ENCODE measurements around the gene FBXO4.
"Not testable (repeated sequence)": the region's sequence is repeated elsewhere in the genome, so short reads cannot be mapped to it uniquely, and the experiment has no call there.

FBXO4 gene

GRCh38 chr5:41924526-41924871, 582 bp upstream of the FBXO4 start:
- peak overlapping the region; percentile 98 for H2AFZ ChIP-seq (ENCODE audit: low read length, unreplicated experiment)
- peaks cover 15% of the 10 kb centered on the region for H3K4me1 ChIP-seq (ENCODE audit: control insufficient read depth, insufficient read depth, low read length, unreplicated experiment)
- H3K27ac ChIP-seq (ENCODE audit: low read depth, low read length), result peak overlapping the region; percentile 78

GRCh38 chr5:41925555-41925951, 472 bp downstream of the FBXO4 start:
- Histone ChIP-seq H2AFZ (ENCODE audit: low read length, unreplicated experiment) (peak overlapping the region; percentile 95), H3K4me1 (ENCODE audit: control insufficient read depth, insufficient read depth, low read length, unreplicated experiment) (peaks cover 15% of the 10 kb centered on the region), H3K36me3 (ENCODE audit: insufficient read depth, low read length) (peaks cover 6% of the 10 kb centered on the region; the same call in 1 of the 2 replicates), H3K79me2 (ENCODE audit: control insufficient read depth, insufficient read depth, low read length, unreplicated experiment) (peaks cover 2% of the 10 kb centered on the region), H3K27me3 (ENCODE audit: insufficient read depth, low read length) (no peaks in the 10 kb centered on the region), H3K27ac (ENCODE audit: low read depth, low read length) (peak overlapping the region; percentile 78), H3K4me3 (ENCODE audit: low read depth, low read length) (peak overlapping the region; percentile 91)

More at GRCh38 chr5:41924526-41924871, 582 bp upstream of the FBXO4 start:
- Histone ChIP-seq H3K27me3 (ENCODE audit: insufficient read depth, low read length) (no peaks in the 10 kb centered on the region), H3K4me3 (ENCODE audit: low read depth, low read length) (peak overlapping the region; percentile 91), H3K79me2 (ENCODE audit: control insufficient read depth, insufficient read depth, low read length, unreplicated experiment) (peaks cover 2% of the 10 kb centered on the region), H3K36me3 (ENCODE audit: insufficient read depth, low read length) (peaks cover 12% of the 10 kb centered on the region; the same call in 1 of the 2 replicates)

GRCh38 chr5:41927604-41928003, 2.5 kb downstream of the FBXO4 start:
- H3K4me1 ChIP-seq (ENCODE audit: control insufficient read depth, insufficient read depth, low read length, unreplicated experiment), result peaks cover 10% of the 10 kb centered on the region
- peaks cover 2% of the 10 kb centered on the region for H3K79me2 ChIP-seq (ENCODE audit: control insufficient read depth, insufficient read depth, low read length, unreplicated experiment)
- no peak overlapping the region for H2AFZ ChIP-seq (ENCODE audit: low read length, unreplicated experiment)
- no peak overlapping the region for H3K27ac ChIP-seq (ENCODE audit: low read depth, low read length)
- H3K27me3 ChIP-seq (ENCODE audit: insufficient read depth, low read length), result no peaks in the 10 kb centered on the region
- H3K4me3 ChIP-seq (ENCODE audit: low read depth, low read length), result no peak overlapping the region
- H3K36me3 ChIP-seq (ENCODE audit: insufficient read depth, low read length), result peaks cover 4% of the 10 kb centered on the region; the same call in 1 of the 2 replicates

GRCh38 chr5:41929035-41929434, 4.0 kb downstream of the FBXO4 start:
- Histone ChIP-seq H2AFZ (ENCODE audit: low read length, unreplicated experiment) (no peak overlapping the region), H3K27me3 (ENCODE audit: insufficient read depth, low read length) (no peaks in the 10 kb centered on the region), H3K27ac (ENCODE audit: low read depth, low read length) (no peak overlapping the region), H3K36me3 (ENCODE audit: insufficient read depth, low read length) (peaks cover 8% of the 10 kb centered on the region; the same call in 1 of the 2 replicates), H3K4me3 (ENCODE audit: low read depth, low read length) (no peak overlapping the region), H3K4me1 (ENCODE audit: control insufficient read depth, insufficient read depth, low read length, unreplicated experiment) (peaks cover 7% of the 10 kb centered on the region), H3K79me2 (ENCODE audit: control insufficient read depth, insufficient read depth, low read length, unreplicated experiment) (peaks cover 2% of the 10 kb centered on the region)

GRCh38 chr5:41932770-41933169, 7.7 kb downstream of the FBXO4 start:
- peaks cover 11% of the 10 kb centered on the region; the same call in 1 of the 2 replicates for H3K36me3 ChIP-seq (ENCODE audit: insufficient read depth, low read length)
- H3K79me2 ChIP-seq (ENCODE audit: control insufficient read depth, insufficient read depth, low read length, unreplicated experiment), result no peaks in the 10 kb centered on the region
- no peak overlapping the region for H3K4me3 ChIP-seq (ENCODE audit: low read depth, low read length)
- no peak overlapping the region for H3K27ac ChIP-seq (ENCODE audit: low read depth, low read length)
- H2AFZ ChIP-seq (ENCODE audit: low read length, unreplicated experiment), result no peak overlapping the region
- H3K27me3 ChIP-seq (ENCODE audit: insufficient read depth, low read length), result no peaks in the 10 kb centered on the region
- H3K4me1 ChIP-seq (ENCODE audit: control insufficient read depth, insufficient read depth, low read length, unreplicated experiment), result no peaks in the 10 kb centered on the region

GRCh38 chr5:41935544-41935943, 10.5 kb downstream of the FBXO4 start:
- Histone ChIP-seq H3K27me3 (ENCODE audit: insufficient read depth, low read length) (no peaks in the 10 kb centered on the region), H3K4me3 (ENCODE audit: low read depth, low read length) (no peak overlapping the region), H3K36me3 (ENCODE audit: insufficient read depth, low read length) (peaks cover 6% of the 10 kb centered on the region; the same call in 1 of the 2 replicates), H3K27ac (ENCODE audit: low read depth, low read length) (no peak overlapping the region), H3K4me1 (ENCODE audit: control insufficient read depth, insufficient read depth, low read length, unreplicated experiment) (no peaks in the 10 kb centered on the region), H3K79me2 (ENCODE audit: control insufficient read depth, insufficient read depth, low read length, unreplicated experiment) (no peaks in the 10 kb centered on the region), H2AFZ (ENCODE audit: low read length, unreplicated experiment) (no peak overlapping the region)

- H3K4me1 ChIP-seq (ENCODE audit: control insufficient read depth, insufficient read depth, low read length, unreplicated experiment), result no peaks in the 10 kb centered on the region
- H3K27me3 ChIP-seq (ENCODE audit: insufficient read depth, low read length), result no peaks in the 10 kb centered on the region
- H3K4me3 ChIP-seq (ENCODE audit: low read depth, low read length), result no peak overlapping the region
- no peak overlapping the region for H2AFZ ChIP-seq (ENCODE audit: low read length, unreplicated experiment)
- no peak overlapping the region for H3K27ac ChIP-seq (ENCODE audit: low read depth, low read length)
- H3K79me2 ChIP-seq (ENCODE audit: control insufficient read depth, insufficient read depth, low read length, unreplicated experiment), result no peaks in the 10 kb centered on the region
- H3K36me3 ChIP-seq (ENCODE audit: insufficient read depth, low read length), result no peaks in the 10 kb centered on the region
Observed at GRCh38 chr5:41940641-41941040, 15.6 kb downstream of the FBXO4 start.

- not testable (repeated sequence) for H3K36me3 ChIP-seq (ENCODE audit: insufficient read depth, low read length); H3K27ac ChIP-seq (ENCODE audit: low read depth, low read length); H3K79me2 ChIP-seq (ENCODE audit: control insufficient read depth, insufficient read depth, low read length, unreplicated experiment); H3K4me1 ChIP-seq (ENCODE audit: control insufficient read depth, insufficient read depth, low read length, unreplicated experiment); H3K27me3 ChIP-seq (ENCODE audit: insufficient read depth, low read length); H2AFZ ChIP-seq (ENCODE audit: low read length, unreplicated experiment); H3K4me3 ChIP-seq (ENCODE audit: low read depth, low read length)
Observed at GRCh38 chr5:41945332-41945955, 20.4 kb downstream of the FBXO4 start.

GRCh38 chr5:41951224-41951623, 26.1 kb downstream of the FBXO4 start:
- no peaks in the 10 kb centered on the region for H3K27me3 ChIP-seq (ENCODE audit: insufficient read depth, low read length)
- no peaks in the 10 kb centered on the region for H3K4me1 ChIP-seq (ENCODE audit: control insufficient read depth, insufficient read depth, low read length, unreplicated experiment)
- H2AFZ ChIP-seq (ENCODE audit: low read length, unreplicated experiment), result no peak overlapping the region

GRCh38 chr5:41954286-41954685, 29.2 kb downstream of the FBXO4 start:
- no peaks in the 10 kb centered on the region for H3K4me1 ChIP-seq (ENCODE audit: control insufficient read depth, insufficient read depth, low read length, unreplicated experiment)
- no peak overlapping the region for H3K4me3 ChIP-seq (ENCODE audit: low read depth, low read length)
- H3K27ac ChIP-seq (ENCODE audit: low read depth, low read length), result no peak overlapping the region
- H3K27me3 ChIP-seq (ENCODE audit: insufficient read depth, low read length), result no peaks in the 10 kb centered on the region
- H2AFZ ChIP-seq (ENCODE audit: low read length, unreplicated experiment), result no peak overlapping the region
- no peaks in the 10 kb centered on the region for H3K79me2 ChIP-seq (ENCODE audit: control insufficient read depth, insufficient read depth, low read length, unreplicated experiment)
- no peaks in the 10 kb centered on the region for H3K36me3 ChIP-seq (ENCODE audit: insufficient read depth, low read length)

More at GRCh38 chr5:41951224-41951623, 26.1 kb downstream of the FBXO4 start:
- Histone ChIP-seq H3K36me3 (ENCODE audit: insufficient read depth, low read length) (no peaks in the 10 kb centered on the region), H3K4me3 (ENCODE audit: low read depth, low read length) (no peak overlapping the region), H3K79me2 (ENCODE audit: control insufficient read depth, insufficient read depth, low read length, unreplicated experiment) (no peaks in the 10 kb centered on the region), H3K27ac (ENCODE audit: low read depth, low read length) (no peak overlapping the region)

GRCh38 chr5:41955432-41956024, 30.4 kb downstream of the FBXO4 start:
- no peaks in the 10 kb centered on the region for H3K4me1 ChIP-seq (ENCODE audit: control insufficient read depth, insufficient read depth, low read length, unreplicated experiment)
- H3K27ac ChIP-seq (ENCODE audit: low read depth, low read length), result no peak overlapping the region
- H3K36me3 ChIP-seq (ENCODE audit: insufficient read depth, low read length), result no peaks in the 10 kb centered on the region
- no peak overlapping the region for H3K4me3 ChIP-seq (ENCODE audit: low read depth, low read length)
- no peaks in the 10 kb centered on the region for H3K79me2 ChIP-seq (ENCODE audit: control insufficient read depth, insufficient read depth, low read length, unreplicated experiment)
- H3K27me3 ChIP-seq (ENCODE audit: insufficient read depth, low read length), result no peaks in the 10 kb centered on the region
- no peak overlapping the region for H2AFZ ChIP-seq (ENCODE audit: low read length, unreplicated experiment)

Measured in ACC112 (cell line).